Astrocyte (in vitro differentiated cells and primary cell): Measurements from ENCODE around the gene GOLIM4.

ENCODE experiments used
- EZH2 ChIP-seq: IDR thresholded peaks from 2 replicates; pipeline ENCODE4 v1.6.1; 2012; ENCODE audit warnings: mild to moderate bottlenecking, low read length, inconsistent platforms; ENCODE audit not compliant: insufficient read depth
- TF ChIP-seq, protein P1 (sequence below): IDR thresholded peaks from 2 replicates; pipeline ENCODE4 v1.5.1; 2011; ENCODE audit warnings: low read depth, mild to moderate bottlenecking, inconsistent platforms, low read length, moderate library complexity; ENCODE audit not compliant: insufficient read depth

DNA sequence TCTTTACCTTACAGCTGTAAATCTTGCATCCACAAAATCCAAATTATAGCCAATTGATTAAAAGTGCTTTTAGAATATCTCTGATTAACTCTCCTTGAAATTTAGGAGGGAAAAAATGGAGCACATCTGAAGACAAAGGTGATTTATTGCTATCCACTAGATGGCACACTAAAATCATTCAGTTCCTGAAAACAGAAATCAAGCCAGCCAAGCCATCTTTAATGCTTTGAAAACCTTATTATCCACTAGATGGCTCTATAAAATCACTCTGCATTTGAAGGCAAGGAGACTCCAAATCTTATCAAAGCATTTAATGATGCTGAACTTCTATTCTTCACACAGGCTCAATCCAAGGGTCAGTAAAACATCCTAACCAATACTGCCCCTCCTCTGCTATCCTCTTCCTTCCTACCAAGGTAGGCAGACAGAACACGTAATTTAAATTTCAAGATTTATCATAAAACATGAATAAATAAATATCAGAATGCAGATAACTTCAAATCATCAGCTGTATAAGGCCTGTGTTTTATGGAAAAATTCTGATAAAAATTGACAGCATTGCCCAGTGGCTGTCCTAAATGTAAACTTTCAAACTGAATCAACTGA, 48.4 kb downstream of the GOLIM4 start:
- TF ChIP-seq, protein P1, sequence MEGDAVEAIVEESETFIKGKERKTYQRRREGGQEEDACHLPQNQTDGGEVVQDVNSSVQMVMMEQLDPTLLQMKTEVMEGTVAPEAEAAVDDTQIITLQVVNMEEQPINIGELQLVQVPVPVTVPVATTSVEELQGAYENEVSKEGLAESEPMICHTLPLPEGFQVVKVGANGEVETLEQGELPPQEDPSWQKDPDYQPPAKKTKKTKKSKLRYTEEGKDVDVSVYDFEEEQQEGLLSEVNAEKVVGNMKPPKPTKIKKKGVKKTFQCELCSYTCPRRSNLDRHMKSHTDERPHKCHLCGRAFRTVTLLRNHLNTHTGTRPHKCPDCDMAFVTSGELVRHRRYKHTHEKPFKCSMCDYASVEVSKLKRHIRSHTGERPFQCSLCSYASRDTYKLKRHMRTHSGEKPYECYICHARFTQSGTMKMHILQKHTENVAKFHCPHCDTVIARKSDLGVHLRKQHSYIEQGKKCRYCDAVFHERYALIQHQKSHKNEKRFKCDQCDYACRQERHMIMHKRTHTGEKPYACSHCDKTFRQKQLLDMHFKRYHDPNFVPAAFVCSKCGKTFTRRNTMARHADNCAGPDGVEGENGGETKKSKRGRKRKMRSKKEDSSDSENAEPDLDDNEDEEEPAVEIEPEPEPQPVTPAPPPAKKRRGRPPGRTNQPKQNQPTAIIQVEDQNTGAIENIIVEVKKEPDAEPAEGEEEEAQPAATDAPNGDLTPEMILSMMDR, result peak; percentile 95
- TF ChIP-seq EZH2, result no peak
